ENCODE results near the gene CORO1C.
"Not testable (repeated sequence)": the region's sequence is repeated elsewhere in the genome, so short reads cannot be mapped to it uniquely, and the experiment has no call there.

Gene CORO1C

GRCh38 chr12:108633081-108633533 lies 98.2 kb downstream of the CORO1C start:
- DNase-seq, result no peak

- not testable (repeated sequence) for DNase-seq
Observed at GRCh38 chr12:108631261-108631660, 100.1 kb downstream of the CORO1C start.

GRCh38 chr12:108630481-108631207 lies 100.7 kb downstream of the CORO1C start:
- DNase-seq, result no peak

- peak in 1 of 2 donors; percentile 40 for DNase-seq
Observed at GRCh38 chr12:108629824-108630476, 101.4 kb downstream of the CORO1C start.

- no peak for DNase-seq
Observed at GRCh38 chr12:108629151-108629550, 102.2 kb downstream of the CORO1C start.

GRCh38 chr12:108627134-108627920 lies 104.0 kb downstream of the CORO1C start:
- DNase-seq, result no peak

- DNase-seq, result no peak
Observed at GRCh38 chr12:108625228-108625627, 106.1 kb downstream of the CORO1C start.

GRCh38 chr12:108623577-108623976 lies 107.7 kb downstream of the CORO1C start:
- no peak for DNase-seq

GRCh38 chr12:108622921-108623514 lies 108.3 kb downstream of the CORO1C start:
- no peak for DNase-seq

GRCh38 chr12:108622421-108622820 lies 108.9 kb downstream of the CORO1C start:
- DNase-seq, result no peak

GRCh38 chr12:108621161-108621560 lies 110.2 kb downstream of the CORO1C start:
- no peak for DNase-seq

- DNase-seq, result no peak
Observed at GRCh38 chr12:108620236-108620879, 111.0 kb downstream of the CORO1C start.

- no peak for DNase-seq
Observed at GRCh38 chr12:108619369-108620160, 111.8 kb downstream of the CORO1C start.

- DNase-seq, result not testable (repeated sequence)
Observed at GRCh38 chr12:108618953-108619274, 112.4 kb downstream of the CORO1C start.

GRCh38 chr12:108618079-108618952 lies 113.0 kb downstream of the CORO1C start:
- peak; percentile 46 to 54 for DNase-seq

- peak; percentile 20 to 76 for DNase-seq
Observed at GRCh38 chr12:108616941-108617858, 114.1 kb downstream of the CORO1C start.

- DNase-seq, result no peak
Observed at GRCh38 chr12:108616359-108616758, 115.0 kb downstream of the CORO1C start.

GRCh38 chr12:108615918-108616317 lies 115.4 kb downstream of the CORO1C start:
- DNase-seq, result no peak

- no peak for DNase-seq
Observed at GRCh38 chr12:108614639-108615038, 116.7 kb downstream of the CORO1C start.

- no peak for DNase-seq
Observed at GRCh38 chr12:108614041-108614440, 117.3 kb downstream of the CORO1C start.

All from bone marrow (tissue), 2 donors.